Transverse colon (tissue), 3 donors: ENCODE measurements around the gene WDR35.

Source experiments
- POLR2A ChIP-seq: fragments of 450-650 bp; IDR thresholded peaks from one replicate; pipeline ENCODE4 v1.6.1; 2016; ENCODE audit warnings: antibody characterized with exemption, mild to moderate bottlenecking, moderate library complexity
- TF ChIP-seq, protein P1 (sequence below), 5 experiments: fragments of 200-600 bp in 3 of 5; fragments of 450-650 bp in 2 of 5; sonication (generic) in 3 of 5; IDR thresholded peaks; 1 replicate in 2 of 5; 2 replicates in 3 of 5; pipeline ENCODE4 v1.5.1; 2016 to 2017; ENCODE audit warnings: antibody characterized with exemption in 5 of 5, inconsistent platforms in 3 of 5, mild to moderate bottlenecking in 2 of 5, moderate library complexity in 1 of 5

DNA sequence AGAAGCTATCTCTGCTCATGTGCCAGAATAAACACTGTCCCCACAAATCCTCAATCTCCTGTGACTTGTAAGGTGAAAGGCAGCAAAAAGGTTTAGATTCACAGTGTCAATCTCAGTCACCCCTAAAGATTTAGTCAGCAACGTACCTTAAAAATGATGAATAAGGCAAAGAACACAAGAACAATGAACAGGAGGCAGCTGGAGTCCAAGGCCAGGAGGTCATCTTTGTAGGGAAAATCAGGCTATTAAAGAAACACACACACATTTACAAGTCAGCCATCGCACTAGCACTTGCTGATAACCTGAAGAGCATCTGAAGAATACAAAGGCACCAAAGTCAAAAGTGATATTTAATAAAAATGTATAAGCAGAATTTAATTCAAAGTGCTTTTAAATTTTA, 44.9 kb upstream of the WDR35 start:
- TF ChIP-seq, protein P1, sequence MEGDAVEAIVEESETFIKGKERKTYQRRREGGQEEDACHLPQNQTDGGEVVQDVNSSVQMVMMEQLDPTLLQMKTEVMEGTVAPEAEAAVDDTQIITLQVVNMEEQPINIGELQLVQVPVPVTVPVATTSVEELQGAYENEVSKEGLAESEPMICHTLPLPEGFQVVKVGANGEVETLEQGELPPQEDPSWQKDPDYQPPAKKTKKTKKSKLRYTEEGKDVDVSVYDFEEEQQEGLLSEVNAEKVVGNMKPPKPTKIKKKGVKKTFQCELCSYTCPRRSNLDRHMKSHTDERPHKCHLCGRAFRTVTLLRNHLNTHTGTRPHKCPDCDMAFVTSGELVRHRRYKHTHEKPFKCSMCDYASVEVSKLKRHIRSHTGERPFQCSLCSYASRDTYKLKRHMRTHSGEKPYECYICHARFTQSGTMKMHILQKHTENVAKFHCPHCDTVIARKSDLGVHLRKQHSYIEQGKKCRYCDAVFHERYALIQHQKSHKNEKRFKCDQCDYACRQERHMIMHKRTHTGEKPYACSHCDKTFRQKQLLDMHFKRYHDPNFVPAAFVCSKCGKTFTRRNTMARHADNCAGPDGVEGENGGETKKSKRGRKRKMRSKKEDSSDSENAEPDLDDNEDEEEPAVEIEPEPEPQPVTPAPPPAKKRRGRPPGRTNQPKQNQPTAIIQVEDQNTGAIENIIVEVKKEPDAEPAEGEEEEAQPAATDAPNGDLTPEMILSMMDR (IDR thresholded peaks at IDR 0.05) = no peak
- no peak for TF ChIP-seq POLR2A
